Right lung (tissue), 5 donors: Measurements from ENCODE around the gene DOCK4. TPM values are rescaled to one million over a fixed set of nuclear protein-coding genes. Genes with fewer than 3 reads are reported as not detected.
"Not testable (repeated sequence)": the region's sequence is repeated elsewhere in the genome, so short reads cannot be mapped to it uniquely, and the experiment has no call there.

Experiments used
- DNase-seq, 2 donors: peaks; one replicate each; pipeline ENCODE4 v3.0.0-alpha.2; 2013
- polyA plus RNA-seq, 5 donors: library from polyadenylated mRNA; unstranded; fragments of 120-200 nt; gene quantifications; one replicate each; pipeline versions ENCODE4 v1.2.1 to v1.2.3, GENCODE V29; 2013; ENCODE audit warnings: inconsistent platforms in 1 of 5, low replicate concordance in 1 of 5; ENCODE audit not compliant: insufficient read length in 5 of 5, insufficient read depth in 1 of 5

The DOCK4 gene
- polyA plus RNA-seq, 5 donors, result 33.7 to 57.8 (median 51.7) TPM

- no peak for DNase-seq
Measured at GRCh38 chr7:111954056-111954455, 252.1 kb downstream of the DOCK4 start.

DNA sequence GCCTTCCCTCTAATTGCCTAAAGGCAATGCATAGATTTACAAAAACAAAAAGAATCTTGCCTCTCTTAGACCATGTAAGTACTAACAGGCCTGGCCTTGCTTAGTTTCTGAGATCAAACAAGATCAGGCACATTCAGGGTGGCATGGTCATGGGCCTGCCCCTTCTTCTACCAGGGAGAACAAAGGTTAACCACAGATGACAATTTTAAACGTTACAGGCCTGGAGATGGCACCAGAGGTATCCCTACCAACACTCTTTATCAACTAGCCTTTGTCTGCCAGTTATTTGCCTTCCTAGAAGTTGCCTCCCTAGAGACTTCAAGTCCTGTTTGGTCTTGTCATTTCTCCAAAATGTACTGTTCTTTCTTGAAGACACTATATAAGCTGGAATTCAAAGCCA lies 252.6 kb downstream of the DOCK4 start:
- no peak for DNase-seq

GRCh38 chr7:111952783-111953182 lies 253.4 kb downstream of the DOCK4 start:
- no peak for DNase-seq

DNA sequence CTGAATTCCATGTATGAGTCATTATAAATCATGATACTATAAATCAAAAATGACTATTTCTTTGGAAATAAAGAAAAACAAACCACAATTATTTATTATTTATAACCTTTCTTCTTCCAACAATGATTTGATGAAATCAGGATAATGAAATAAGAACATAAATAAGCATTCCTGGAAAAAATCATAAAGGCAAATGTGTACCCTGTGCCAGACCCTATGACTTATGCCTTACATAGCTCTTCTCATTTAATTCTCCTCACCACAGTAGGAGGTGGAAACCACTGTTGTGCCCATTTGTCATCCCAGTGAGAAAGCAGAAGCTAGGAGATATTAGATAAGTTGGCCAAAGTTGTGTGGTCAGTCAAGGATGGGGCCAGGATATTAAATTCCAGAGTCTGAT lies 255.1 kb downstream of the DOCK4 start:
- no peak for DNase-seq

DNA sequence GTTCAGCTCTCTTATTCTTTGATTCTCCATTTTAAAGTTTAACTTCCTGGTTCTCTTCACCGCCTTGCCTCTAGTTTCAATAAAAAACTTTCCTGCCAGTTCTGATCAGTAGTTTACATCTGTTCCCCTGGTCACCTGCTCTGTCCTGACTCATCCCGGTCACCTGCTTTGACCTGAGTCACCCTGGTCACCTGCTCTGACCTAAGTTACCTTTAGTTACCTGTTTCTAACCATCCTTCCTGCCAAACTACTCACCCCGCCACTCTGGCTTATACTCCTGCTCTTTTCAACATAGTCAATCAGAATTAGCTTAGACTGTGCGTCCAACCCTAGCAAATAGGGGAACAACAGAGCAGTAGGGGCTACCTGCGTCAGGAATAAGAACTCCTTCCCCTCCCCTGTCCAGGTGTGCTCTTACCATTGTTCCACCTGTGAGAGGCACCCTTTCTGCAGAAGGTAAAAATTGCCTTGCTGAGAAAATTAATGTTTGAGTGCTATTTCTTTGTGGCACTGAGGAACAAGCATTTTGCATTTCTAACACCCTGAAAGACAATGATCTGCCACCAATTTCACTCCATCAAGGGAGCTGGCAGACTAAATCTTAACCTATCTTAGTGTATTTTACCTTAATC lies 263.6 kb downstream of the DOCK4 start:
- DNase-seq, result no peak

- no peak for DNase-seq
Measured at GRCh38 chr7:111937163-111937562, 269.0 kb downstream of the DOCK4 start.

DNA sequence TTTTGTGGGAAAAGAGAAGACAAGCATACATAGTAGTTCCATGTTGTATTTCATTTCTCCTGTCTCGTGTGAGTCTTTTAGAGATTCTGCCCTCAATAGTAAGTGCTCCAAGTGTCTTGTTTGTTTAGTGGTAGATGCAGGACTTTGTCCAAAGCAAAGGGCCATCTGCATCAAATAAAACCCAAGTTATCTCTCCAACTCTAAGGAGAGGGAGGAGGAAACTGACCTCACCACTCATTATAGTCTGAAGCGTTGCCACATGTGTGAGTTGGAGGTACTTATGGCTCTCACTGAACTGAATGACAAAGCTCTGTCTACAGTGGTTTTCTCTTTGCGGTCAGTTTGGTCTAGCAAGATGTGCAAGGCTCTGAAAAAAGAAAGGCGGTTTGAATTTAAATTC lies 272.6 kb downstream of the DOCK4 start:
- DNase-seq, result no peak

DNA sequence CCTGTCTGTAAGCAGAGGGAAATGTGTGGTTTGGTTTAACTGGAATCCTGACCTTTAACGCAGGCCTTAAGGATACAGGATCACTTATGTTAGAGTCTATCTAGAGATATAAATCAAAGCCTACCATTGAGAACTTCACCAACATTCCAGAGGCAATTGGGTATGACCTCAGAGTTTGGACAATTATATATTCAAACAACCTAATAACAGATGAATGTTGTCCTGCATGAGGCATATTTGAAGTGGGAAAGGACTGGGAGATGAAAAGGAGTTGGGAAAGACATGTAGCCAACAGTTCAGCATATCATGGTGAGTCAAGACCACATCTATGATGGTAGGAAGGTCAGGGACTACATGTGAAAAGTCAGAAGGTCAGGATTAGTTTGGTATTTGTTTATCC lies 274.2 kb downstream of the DOCK4 start:
- DNase-seq, result no peak

- DNase-seq, result no peak
Measured at GRCh38 chr7:111931016-111931517, 275.1 kb downstream of the DOCK4 start.

- no peak for DNase-seq
Measured at GRCh38 chr7:111929264-111929663, 276.9 kb downstream of the DOCK4 start.

DNA sequence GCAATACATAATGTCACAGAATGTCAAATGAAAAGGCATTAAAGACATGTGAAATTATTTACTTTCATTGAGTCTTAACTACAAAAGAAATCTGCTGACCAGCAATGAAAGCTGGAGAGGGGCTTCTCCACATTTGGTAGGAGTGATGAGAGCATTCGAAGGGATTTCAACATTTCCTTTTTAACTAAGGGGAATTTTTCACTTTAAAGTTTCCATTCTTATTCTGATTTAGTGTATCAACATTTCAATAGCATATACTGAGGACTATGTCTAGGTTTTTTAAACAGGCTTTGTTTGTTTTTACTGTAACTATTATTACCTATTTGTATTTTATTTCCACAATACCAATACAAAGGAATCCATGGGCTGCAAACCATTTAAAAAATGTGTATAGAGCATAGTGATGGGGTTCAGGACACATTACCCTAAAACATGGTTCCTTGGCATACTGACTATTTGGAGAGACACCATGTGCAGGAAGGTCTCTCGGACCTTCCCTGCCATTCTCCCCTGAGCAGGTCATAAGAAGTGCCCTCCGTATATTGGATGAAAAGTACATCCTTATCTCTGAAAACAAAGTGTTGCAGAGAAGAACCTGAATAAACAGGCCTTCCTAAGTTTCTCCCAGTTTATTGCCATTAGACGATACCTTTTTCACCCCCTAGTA lies 278.7 kb downstream of the DOCK4 start:
- DNase-seq, result no peak

- DNase-seq, result no peak
Measured at GRCh38 chr7:111920329-111920728, 285.9 kb downstream of the DOCK4 start.

GRCh38 chr7:111919631-111920179 lies 286.5 kb downstream of the DOCK4 start:
- no peak for DNase-seq

- DNase-seq, result no peak
Measured at GRCh38 chr7:111919164-111919563, 287.0 kb downstream of the DOCK4 start.

DNA sequence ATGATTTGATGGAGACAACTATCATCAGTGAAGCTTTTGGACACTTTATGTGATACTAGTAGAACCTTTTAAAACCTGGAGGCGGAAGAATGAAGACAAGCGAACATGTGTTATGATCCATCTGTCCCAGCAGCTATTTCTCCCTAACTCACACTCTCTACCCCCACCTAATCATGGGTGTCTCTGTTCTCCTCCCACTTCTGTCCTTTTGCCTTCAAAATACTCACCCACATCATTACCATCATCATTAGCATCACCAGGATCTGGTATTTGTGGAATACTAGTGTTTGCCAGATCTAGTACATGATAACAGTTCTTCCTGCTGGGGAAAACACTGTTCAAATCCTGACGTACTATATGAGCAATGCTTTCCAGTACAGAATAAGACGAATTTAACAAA lies 287.7 kb downstream of the DOCK4 start:
- DNase-seq, result no peak

GRCh38 chr7:111917404-111917803 lies 288.8 kb downstream of the DOCK4 start:
- DNase-seq, result not testable (repeated sequence)

DNA sequence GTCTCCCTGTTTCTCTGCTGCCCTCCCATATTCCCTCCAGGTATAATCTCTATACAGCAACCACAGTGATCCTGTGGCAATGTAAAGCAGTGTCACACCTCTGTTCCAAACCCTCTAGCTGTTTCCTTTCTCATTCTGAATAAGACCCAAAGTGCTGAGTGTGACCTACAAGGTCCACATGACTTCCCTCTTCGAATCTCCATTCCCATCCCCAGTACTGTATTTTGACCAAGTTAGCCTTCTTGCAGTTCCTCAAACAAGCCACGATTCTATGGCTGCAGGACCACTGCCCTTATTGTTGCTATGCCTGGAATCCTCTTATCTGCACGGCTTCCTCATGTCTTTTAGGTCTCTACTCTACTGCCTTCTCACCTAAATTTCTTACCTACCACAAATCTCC lies 291.9 kb downstream of the DOCK4 start:
- no peak for DNase-seq

GRCh38 chr7:111911166-111911961 lies 294.8 kb downstream of the DOCK4 start:
- no peak for DNase-seq

DNA sequence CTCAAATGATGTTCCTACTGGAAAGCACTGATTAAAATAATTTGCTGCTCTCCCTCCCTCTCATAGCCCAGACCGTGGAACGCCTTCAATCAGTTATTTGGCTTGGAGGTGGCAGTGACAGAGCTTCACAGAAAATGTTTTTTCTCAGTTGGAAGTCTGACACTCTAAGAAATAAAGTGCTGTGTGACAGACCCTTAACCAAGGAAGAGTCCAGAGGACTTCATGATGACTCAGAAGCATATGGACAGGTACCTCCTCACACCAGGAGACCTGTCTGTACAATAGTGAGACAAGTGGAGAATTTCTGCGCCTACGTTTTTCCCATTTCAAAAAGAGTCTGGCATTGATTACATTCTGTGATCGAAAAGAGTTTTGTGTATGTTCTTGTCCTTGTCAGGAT lies 295.5 kb downstream of the DOCK4 start:
- no peak for DNase-seq

GRCh38 chr7:111908673-111909072 lies 297.5 kb downstream of the DOCK4 start:
- DNase-seq, result not testable (repeated sequence)

DNA sequence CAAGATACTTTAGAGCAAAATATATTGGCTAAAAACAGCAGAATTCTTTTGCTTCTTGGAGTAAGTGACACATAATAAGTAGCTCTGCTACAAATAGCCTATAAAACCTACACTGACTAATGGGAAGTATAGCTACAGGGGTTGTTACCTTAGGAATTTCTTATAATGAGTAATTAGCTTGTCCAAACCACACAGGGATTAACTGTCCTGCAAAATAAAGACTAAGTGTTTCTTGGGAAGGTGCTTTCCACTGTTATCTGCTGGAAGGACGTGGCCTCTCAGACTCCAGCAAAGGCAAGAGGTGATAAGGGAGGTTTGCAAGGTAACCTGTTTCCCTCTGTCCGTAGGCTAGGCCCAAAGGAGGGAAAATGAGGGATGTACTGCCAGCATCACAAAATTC lies 302.4 kb downstream of the DOCK4 start:
- no peak for DNase-seq

GRCh38 chr7:111903016-111903415 lies 303.2 kb downstream of the DOCK4 start:
- DNase-seq, result no peak

- no peak for DNase-seq
Measured at GRCh38 chr7:111900283-111900682, 305.9 kb downstream of the DOCK4 start.
